Astrocyte of the hippocampus (primary cell): ENCODE measurements around the gene PIGN.

Experiments
- DNase-seq: peaks from one replicate; pipeline ENCODE4 v3.0.0; 2011; ENCODE audit warnings: low read depth, low spot score

PIGN gene

GRCh38 chr18:62018034-62018758, 168.7 kb downstream of the PIGN start:
- DNase-seq: no peak

GRCh38 chr18:62017618-62018017, 169.2 kb downstream of the PIGN start:
- no peak for DNase-seq

GRCh38 chr18:62011416-62011815, 175.4 kb downstream of the PIGN start:
- no peak for DNase-seq

GRCh38 chr18:62009521-62009920, 177.3 kb downstream of the PIGN start:
- DNase-seq: no peak

GRCh38 chr18:62001396-62001795, 185.5 kb downstream of the PIGN start:
- DNase-seq: no peak

GRCh38 chr18:61998957-61999356, 187.9 kb downstream of the PIGN start:
- peak; percentile 64 for DNase-seq

GRCh38 chr18:61998335-61998734, 188.5 kb downstream of the PIGN start:
- DNase-seq: no peak

- DNase-seq: no peak
These were observed 191.2 kb downstream of the PIGN start for GRCh38 chr18:61995618-61996017.

- no peak for DNase-seq
These were observed 193.0 kb downstream of the PIGN start for GRCh38 chr18:61993831-61994230.

GRCh38 chr18:61992923-61993322, 193.9 kb downstream of the PIGN start:
- DNase-seq: peak; percentile 45

GRCh38 chr18:61992285-61992684, 194.6 kb downstream of the PIGN start:
- peak; percentile 89 for DNase-seq

- DNase-seq: no peak
These were observed 195.0 kb downstream of the PIGN start for GRCh38 chr18:61991836-61992235.

- DNase-seq: peak; percentile 91
These were observed 195.7 kb downstream of the PIGN start for GRCh38 chr18:61991201-61991600.
